ENCODE results near the gene CFAP299.

DNA sequence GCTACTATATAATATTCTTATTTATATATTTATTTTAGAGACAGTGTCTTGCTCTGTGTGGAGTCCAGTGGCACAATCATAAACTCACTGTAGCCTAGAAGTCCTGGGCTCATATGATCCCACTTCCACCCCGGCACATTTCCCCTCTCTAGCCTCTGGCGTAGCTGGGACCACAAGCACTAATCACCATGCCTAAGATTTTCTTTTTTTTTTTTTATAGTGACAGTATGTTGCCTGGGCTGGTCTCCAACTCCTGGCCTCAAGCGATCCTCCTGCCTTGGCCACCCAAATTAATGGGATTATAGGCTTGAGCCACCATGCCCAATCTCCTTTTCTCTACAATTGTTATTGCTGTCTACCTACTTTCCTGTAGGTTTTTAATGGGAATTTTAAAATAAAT, 620.9 kb downstream of the CFAP299 start:
- TF ChIP-seq EZH2phosphoT487 (IDR thresholded peaks at IDR 0.05; ENCODE audit: borderline replicate concordance) = no peak
- TF ChIP-seq, protein P1, sequence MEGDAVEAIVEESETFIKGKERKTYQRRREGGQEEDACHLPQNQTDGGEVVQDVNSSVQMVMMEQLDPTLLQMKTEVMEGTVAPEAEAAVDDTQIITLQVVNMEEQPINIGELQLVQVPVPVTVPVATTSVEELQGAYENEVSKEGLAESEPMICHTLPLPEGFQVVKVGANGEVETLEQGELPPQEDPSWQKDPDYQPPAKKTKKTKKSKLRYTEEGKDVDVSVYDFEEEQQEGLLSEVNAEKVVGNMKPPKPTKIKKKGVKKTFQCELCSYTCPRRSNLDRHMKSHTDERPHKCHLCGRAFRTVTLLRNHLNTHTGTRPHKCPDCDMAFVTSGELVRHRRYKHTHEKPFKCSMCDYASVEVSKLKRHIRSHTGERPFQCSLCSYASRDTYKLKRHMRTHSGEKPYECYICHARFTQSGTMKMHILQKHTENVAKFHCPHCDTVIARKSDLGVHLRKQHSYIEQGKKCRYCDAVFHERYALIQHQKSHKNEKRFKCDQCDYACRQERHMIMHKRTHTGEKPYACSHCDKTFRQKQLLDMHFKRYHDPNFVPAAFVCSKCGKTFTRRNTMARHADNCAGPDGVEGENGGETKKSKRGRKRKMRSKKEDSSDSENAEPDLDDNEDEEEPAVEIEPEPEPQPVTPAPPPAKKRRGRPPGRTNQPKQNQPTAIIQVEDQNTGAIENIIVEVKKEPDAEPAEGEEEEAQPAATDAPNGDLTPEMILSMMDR (conservative IDR thresholded peaks at IDR 0.05; ENCODE audit: low read length) = no peak

All from Loucy (cell line).